HG02610 (cell line): Measurements from ENCODE around the gene SPTSSA.
"Not testable (repeated sequence)": the region's sequence is repeated elsewhere in the genome, so short reads cannot be mapped to it uniquely, and the experiment has no call there.

Experiments
- ATAC-seq: cut with Tn5 transposase; IDR thresholded peaks from one replicate; pipeline ENCODE4 v1.9.1; 2021; ENCODE audit warnings: mild to moderate bottlenecking, moderate library complexity; ENCODE audit not compliant: unreplicated experiment

Gene SPTSSA, protein sequence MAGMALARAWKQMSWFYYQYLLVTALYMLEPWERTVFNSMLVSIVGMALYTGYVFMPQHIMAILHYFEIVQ

DNA sequence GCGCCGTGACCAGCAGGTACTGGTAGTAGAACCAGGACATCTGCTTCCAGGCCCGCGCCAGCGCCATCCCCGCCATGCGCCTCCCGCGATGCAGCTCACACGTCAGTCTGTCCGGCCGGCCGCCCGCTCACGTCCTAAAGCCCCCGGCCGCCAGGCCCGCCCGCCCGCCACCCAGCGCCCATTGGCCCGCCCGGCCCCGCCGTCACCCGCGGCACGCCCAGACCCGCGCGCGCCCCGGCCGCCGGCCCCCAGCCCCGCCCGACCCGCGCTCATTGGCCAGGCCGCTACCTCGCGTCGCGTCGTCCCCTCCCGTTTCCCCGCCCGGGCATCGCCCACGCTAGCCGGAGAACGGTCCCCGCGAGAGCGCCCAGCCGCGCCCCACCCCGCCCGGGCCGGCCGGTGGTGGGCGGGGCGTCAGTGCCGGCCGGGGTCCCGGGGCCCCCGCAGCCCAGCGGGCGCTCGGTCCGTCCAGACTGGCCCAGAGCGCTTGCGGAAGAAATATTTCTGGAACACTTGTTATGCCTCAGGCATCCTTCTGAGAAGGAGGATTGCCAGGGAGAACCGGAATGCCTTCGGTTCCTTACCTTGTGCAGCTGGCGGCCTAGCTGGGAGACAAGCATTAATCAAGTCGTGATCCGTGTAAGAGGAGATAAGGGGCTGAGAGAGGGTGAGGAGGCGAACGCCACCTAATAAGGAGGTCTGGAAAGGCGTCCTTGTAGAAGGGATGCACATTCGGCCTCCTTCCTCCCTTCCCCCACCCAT is at the start of gene SPTSSA:
Gene SPTSSA, minus strand, starts transcription at position 109 of the 762 bp plus-strand sequence. Its CDS starts 33 bp downstream, at position 76.
- ATAC-seq: peak; percentile 92

DNA sequence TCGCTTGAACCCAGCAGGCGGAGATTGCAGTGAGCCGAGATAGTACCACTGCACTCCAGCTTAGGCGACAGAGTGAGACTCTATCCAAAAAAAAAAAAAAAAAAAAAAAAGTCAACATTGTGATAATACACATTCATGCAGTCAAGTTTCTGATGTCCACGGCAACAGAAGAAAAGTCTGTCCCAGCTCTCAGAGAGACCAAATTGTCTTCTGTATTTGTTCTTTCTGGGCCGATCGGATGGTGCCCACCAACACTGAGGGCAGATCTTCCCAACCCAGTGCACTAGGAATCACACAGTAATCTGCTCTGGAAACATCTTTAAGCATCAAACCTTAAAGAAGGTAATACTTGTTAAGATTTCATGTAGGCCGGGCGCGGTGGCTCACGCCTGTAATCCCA is 45.8 kb upstream of the SPTSSA start:
- ATAC-seq: no peak

DNA sequence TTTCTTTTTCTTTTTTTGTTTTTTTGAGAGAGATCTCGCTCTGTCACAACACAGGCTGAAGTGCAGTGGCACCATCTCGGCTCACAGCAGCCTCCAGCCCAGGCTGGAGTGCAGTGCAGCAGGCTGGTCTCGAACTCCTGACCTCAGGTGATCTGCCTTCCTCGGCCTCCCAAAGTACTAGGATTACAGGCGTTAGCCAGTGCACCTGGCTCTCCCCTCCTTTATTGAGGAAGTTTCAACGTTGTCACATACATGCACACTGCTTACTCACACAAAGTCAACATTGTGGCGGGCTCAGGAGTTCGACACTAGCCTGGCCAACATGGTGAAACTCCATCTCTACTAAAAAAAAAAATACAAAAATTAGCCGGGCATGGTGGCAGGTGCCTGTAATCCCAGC is 45.4 kb upstream of the SPTSSA start:
- no peak for ATAC-seq

DNA sequence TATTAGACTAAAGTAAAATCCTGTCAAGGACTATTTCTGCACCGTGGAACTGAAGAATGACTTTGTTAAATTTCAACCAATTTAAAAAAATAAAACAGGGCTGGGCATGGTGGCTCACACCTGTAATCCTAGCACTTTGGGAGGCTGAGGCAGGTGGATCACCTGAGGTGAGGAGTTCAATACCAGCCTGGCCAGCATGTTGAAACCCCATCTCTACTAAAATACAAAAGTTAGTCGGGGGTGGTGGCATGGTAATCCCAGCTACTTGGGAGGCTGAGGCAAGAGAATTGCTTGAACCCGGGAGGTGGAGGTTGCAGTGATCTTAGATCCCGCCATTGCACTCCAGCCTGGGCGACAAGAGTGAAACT is 43.1 kb upstream of the SPTSSA start:
- not testable (repeated sequence) for ATAC-seq

DNA sequence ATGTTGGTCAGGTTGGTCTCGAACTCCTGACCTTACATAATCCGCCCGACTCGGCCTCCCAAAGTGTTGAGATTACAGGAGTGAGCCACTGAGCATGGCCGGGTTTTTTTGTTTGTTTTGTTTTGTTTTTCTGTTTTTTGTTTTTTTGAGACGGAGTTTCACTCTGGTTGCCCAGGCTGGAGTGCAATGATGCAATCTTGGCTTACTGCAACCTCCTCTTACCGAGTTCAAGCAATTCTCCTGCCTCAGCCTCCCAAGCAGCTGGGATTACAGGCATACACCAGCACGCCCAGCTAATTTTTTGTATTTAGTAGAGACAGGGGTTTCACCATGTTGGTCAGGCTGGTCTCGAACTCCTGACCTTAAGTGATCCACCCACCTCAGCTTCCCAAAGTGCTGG is 42.0 kb upstream of the SPTSSA start:
- not testable (repeated sequence) for ATAC-seq

DNA sequence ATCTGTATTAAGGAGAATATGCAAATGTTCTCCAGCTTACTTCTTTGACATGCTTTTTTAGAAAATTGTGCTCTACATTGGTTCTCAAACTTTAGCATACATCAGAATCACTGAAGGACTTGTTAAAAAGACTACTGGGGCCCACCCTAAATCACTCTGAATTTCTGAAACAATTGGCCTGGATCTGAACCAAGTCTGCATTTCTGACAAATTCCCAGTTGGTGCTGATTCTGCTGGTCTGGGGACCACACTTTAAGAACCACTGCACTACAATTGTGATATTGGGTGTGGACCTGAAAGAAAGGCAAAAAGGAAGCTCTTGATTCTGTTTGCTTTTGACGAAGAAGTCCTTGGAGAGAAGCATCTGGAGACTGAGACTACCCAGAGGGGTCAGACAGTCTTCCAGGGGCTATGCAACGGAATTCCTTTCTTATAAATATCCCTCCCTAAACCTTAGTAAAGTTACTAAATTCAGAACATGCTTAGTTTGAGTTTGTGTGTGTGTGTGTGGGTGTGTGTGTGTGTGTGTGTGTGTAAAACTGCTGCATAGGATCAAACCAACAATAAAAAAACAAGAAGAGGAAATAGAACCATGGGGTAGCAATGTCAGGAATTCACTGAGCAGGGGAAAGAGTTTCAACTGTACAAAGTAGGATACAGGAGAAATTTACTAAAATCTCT is 40.6 kb upstream of the SPTSSA start:
- no peak for ATAC-seq

DNA sequence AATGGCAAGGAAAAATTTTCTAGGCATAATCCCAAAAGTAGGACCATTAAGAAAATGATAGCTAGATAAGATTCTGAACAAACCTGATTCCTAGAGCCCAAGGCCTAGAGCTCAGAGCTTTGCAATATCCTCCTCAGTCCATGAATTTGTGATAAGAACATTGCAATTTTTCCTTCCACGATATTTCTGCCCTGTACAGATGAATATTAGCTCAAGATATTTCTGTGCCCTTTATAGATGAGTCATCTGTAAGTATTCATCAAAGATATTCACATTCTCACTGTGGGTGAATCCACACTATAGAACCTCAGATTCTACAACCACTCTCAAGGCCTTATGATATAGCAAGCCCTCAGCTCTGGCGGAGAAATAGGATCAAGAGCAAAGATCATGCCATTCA is 40.0 kb upstream of the SPTSSA start:
- no peak for ATAC-seq

DNA sequence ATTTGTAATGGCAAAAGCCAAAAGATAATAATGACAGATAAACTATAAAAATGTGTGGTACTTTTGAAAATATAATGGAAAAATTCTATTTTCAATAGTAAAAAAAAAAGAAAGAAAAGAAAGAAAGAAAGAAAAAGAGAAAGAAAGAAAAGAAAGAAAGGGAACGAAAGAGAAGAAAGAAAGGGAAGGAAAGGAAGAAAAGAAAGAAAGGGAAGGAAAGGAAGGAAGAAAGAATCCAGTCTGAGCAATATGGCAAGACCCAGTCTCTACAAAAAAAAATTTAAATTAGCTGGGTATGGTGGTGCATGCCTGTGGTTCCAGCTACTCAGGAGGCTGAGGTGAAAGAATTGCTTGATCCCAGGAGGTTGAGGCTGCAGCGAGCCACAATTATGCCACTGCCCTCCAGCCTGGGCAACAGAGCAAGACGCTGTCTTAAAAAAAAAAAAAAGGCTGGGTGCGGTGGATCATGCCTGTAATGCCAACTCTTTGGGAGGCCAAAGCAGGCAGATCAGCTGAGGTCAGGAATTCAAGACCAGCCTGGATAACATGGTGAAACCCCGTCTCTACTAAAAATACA is 39.1 kb upstream of the SPTSSA start:
- ATAC-seq: no peak

DNA sequence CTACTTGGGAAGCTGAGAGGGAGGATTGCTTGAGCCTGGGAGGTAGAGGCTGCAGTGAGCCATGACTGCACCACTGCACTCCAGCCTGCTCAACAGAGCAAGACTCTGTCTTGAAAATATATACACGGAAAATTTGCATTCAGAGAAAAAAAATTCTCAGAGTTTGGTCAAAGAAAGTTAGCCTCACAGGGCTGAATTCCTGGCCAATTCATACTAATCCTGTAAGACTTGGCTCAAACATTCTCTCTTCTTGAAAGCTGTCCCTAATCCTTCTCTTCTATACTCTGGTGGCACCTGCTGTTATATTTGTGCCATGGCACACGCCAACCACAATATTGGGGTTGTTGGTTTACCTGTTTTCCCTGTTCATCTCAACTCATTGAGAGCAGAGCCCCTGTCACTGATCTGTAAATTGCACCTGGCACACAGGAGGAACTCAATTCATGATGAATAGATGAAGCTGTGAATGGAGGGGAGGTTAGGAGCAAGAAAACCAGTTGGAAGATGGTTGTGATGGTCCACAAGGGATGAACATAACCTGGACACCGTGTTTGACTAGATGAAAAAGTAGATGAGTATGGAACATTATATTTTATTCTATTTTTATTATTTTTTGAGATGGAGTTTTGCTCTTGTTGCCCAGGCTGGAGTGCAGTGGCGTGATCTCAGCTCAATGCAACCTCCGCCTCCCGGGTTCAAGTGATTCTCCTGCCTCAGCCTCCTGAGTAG is 36.8 kb upstream of the SPTSSA start:
- no peak for ATAC-seq

DNA sequence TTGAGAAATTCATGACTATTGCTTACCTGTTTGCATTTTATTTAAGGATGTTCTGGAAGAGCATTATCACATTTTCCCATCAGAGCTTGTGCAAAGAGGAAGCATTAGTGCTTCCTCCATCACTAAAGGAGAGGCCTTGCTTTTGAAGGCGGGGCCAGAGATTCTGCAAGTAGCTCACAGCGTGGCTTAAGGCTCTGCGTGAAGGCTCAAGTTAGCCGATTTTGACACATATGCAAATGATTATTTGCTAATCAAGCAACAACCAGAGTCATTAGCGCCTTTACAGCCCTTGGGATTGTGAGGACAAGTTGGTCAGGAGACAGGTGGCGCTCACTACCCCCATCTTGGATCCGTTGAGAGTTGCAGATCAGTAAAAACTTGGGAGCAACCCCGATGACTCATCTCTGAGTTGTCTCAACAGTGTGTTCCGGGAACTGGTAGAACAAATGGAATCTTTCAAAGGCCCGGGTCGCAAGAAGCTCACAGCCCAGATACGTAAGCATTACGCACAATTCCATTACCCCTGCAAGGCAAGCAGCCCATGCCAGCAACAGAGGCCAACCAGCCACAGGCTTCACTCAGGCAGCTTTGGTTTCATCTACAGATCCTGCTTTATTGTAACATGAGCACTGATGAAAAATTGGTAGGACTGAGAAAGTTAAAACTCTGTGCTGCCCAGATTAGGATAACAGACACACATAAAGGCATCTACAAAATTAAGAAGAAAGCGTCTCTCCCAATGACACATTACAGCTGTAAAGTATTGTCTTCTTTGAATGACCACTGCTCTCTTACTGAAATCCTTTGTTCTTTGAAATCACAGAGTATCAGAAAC is 34.9 kb upstream of the SPTSSA start:
- ATAC-seq: no peak

DNA sequence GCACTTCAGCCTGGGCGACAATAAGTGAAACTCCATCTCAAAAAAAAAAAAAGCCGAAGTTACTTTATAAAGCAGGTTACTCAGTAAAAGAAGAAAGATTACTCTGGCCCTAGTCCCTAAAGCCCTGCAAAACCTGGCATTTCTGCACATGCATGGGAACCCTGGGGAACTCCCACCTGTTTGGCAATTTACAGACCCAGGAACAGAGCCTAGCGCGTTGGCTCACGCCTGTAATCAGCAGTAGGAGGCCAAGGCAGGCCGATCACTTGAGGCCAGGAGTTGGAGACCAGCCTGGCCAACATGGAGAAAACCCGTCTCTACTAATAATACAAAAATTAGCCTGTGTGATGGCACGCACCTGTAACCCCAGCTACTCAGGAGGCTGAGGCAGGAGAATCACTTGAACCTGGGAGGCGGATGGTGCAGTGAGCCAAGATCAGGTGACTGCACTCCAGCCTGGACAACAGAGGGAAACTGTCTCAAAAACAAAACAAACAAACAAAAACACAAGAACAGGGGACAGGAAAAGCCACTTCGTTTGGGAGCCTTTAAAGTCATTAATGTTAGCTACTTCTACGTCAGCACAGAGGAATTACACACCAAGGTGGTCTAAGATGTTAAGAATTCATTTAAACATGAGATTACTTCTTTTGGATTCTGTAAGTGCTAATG is 34.1 kb upstream of the SPTSSA start:
- no peak for ATAC-seq

DNA sequence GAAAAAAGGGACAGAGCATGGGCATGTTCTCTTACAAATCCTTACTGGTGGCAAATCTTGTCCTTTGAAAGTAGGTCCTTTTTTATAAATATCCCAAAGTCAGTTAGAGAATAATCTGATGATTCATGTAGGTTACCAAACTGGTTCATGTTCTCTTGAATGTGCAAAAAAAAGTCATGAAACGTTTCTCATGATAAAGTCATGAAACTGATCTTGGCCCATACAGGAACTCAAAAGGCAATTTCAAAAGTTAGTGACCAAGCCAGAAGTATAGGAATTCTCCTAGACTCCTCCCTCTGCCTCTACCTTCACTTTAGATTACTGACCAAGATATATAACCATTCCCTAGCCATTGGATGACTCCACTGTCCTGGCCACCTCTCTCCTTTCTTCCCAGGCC is 27.3 kb upstream of the SPTSSA start:
- no peak for ATAC-seq

DNA sequence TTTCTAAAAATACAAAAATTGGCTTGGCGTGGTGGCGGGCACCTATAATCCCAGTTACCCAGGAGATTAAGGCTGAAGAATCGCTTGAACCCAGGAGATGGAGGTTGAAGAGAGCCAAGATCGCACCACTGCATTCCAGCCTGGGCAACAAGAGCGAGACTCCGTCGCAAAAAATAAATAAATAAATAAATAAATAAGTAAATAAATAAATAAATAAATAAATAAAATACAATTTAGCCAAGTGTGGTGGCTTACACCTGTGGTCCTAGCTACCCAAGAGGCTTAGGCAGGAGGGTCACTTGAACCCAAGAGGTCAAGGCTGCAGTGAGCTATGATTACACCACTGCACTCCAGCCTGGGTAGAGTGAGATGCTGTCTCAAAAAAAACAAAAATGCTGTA is 26.5 kb upstream of the SPTSSA start:
- no peak for ATAC-seq

DNA sequence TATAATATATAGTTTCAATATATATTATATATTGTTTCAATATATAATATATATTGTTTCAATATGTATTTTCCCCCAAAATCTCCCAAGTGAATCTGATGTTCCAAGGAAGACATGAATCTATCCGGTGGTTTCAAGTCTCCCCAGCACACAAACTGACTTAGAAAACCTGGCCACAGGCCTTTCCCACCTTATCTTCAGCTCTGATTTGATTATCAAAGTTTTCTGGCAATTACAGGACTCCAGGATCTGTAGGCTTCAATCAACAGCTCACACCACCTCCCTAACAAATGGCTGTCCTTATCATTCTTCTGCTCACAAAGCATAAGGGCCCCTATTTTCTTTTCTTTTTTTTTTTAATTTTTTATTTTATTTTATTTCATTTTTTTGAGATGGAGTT is 22.7 kb upstream of the SPTSSA start:
- ATAC-seq: no peak

DNA sequence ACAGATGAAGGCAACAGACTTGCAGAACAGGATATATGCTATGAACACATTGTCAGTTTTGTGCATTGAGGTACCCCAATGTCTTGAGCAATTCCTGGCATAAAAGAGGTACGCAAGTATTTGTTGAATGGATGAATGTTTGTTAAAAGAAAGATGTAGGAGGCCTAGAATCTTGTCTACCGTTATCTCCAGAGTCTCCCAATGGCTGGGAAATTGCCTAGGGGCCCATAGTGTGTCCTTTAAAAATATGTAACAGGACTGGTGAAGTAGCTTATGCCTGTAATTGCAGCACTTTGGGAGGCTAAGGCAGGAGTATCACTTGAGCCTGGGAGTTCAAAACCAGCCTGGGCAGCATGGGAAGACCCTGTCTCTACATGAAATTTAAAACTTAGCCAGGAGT is 20.4 kb upstream of the SPTSSA start:
- no peak for ATAC-seq

DNA sequence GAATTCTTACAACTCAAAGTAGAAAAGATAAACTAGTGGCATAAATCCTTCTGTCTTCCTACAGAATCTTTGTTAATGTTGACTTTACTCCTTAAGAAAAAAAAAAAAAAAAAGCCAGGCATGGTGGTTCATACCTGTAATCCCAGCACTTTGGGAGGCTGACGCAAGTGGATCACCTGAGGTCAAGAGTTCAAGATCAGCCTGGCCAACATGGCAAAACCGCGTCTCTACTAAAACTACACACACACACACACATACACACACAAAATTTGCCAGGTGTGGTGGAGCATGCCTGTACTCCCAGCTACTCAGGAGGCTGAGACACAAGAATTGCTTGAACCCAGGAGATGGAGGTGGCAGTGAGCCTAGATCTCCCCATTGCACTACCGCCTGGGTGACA is 17.7 kb upstream of the SPTSSA start:
- ATAC-seq: no peak

DNA sequence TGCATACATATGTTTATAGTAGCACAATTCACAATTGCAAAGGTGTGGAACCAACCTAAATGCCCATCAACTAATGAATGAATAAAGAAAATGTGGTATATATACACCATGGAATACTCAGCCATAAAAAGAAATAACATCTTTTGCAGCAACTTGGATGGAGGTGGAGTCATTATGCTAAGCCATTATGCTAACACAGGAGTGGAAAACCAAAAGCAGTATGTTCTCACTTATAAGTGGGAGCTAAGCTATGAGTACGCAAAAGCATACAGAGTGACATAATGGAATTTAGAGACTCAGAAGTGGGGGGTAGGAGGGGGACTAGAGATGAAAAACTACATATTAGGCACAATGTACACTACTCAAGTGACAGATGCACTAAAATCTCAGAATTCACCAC is 16.2 kb upstream of the SPTSSA start:
- ATAC-seq: no peak

DNA sequence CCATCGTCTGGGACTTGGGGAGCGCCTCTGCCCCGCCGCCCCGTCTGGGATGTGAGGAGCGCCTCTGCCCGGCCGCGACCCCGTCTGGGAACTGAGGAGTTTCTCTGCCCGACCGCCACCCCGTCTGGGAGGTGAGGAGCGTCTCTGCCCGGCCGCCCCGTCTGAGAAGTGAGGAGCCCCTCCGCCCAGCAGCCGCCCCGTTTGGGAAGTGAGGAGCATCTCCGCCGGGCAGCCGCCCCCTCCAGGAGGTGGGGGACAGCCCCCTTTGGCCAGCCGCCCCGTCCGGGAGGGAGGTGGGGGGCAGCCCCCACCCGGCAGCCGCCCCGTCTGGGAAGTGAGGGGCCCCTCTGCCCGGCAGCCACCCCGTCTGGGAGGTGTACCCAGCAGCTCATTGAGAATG is 14.0 kb upstream of the SPTSSA start:
- ATAC-seq: not testable (repeated sequence)

DNA sequence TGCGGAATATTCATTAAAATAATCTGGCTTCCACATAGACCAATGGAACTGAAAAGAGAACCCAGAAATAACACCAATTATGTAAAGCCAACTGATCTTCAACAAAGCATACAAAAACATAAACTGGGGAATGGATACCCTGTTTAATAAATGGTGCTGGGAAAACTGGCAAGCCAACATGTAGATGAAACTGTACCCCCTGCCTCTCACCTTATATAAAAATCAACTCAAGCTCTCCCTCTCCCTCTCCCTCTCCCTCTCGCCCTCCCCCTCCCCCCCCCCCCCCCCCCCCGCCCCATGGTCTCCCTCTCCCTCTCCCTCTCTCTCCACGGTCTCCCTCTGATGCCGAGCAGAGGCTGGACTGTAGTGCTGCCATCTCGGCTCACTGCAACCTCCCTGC is 13.1 kb upstream of the SPTSSA start:
- no peak for ATAC-seq

DNA sequence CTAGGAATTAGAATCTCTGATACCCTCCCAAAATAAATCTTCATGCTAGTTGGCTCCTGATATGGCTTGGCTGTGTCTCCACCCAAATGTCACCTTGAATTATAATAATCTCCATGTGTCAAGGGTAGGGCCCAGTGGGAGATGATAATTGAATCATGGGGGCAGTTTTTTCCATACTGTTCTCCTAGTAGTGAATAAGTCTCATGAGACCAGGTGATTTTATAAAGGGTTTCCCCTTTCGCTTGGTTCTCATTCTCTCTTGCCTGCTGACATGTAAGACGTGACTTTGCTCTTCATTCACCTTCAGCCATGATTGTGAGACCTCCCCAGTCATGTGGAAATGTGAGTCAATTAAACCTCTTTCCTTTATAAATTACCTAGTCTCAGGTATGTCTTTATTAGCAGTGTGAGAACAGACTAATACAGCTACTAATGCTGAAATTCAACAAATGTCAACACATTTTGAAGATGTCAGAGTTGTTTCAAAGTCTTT is 12.2 kb upstream of the SPTSSA start:
- no peak for ATAC-seq
